ENCODE data around the gene TMEM131L. TPM values are rescaled to one million over a fixed set of nuclear protein-coding genes. Genes with fewer than 3 reads are reported as not detected.

Gene TMEM131L
- total and polyA plus RNA-seq, 7 donors, result 0.60 to 27.2 (median 12.1) TPM

DNA sequence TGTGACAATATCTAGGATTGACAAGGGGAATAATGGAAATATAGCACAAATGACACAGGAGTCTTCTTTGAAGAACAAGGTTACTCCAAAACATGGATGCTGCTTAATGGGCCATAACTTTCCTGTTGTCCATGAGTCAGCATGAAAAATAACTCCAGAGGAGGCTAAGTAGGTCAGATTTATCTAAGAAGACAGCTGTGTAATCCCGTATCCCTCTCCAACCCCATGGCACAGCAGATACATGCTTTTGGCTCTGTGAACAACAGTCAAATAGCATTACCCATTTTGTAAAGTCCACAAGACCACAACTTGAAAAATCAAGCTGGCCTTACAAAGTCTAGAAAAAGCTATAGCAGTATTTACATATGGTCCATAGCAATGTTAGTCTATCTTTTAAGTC lies 2.1 kb upstream of the TMEM131L start:
- Histone ChIP-seq H3K4me1 (peaks cover 0 to 42% (median 29%) of the 10 kb centered on the region in 4 donors), H3K36me3 (no peaks in the 10 kb centered on the region), H3K27me3 (no peaks in the 10 kb centered on the region), H3K4me3 (no peak overlapping the region), H3K9me3 (no peaks in the 10 kb centered on the region), H3K27ac (peak overlapping the region; percentile 83 to 89 (median 86))
- 84 to 89% methylated on average over 1 of the region's 1 CpG for WGBS, 2 donors
- DNase-seq, result no peak
- intact Hi-C loops (cut with DNase I), result loop anchor here (10.0 kb wide), 1 partner anchor 339 kb away; no protein-coding TSS in a partner anchor
- TF ChIP-seq EP300 (IDR thresholded peaks at IDR 0.05), result no peak
- TF ChIP-seq, protein P1, sequence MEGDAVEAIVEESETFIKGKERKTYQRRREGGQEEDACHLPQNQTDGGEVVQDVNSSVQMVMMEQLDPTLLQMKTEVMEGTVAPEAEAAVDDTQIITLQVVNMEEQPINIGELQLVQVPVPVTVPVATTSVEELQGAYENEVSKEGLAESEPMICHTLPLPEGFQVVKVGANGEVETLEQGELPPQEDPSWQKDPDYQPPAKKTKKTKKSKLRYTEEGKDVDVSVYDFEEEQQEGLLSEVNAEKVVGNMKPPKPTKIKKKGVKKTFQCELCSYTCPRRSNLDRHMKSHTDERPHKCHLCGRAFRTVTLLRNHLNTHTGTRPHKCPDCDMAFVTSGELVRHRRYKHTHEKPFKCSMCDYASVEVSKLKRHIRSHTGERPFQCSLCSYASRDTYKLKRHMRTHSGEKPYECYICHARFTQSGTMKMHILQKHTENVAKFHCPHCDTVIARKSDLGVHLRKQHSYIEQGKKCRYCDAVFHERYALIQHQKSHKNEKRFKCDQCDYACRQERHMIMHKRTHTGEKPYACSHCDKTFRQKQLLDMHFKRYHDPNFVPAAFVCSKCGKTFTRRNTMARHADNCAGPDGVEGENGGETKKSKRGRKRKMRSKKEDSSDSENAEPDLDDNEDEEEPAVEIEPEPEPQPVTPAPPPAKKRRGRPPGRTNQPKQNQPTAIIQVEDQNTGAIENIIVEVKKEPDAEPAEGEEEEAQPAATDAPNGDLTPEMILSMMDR (IDR thresholded peaks at IDR 0.05), result no peak
- TF ChIP-seq POLR2AphosphoS5 (IDR thresholded peaks at IDR 0.05), result no peak
- no peak for TF ChIP-seq POLR2A (IDR thresholded peaks at IDR 0.05)

DNA sequence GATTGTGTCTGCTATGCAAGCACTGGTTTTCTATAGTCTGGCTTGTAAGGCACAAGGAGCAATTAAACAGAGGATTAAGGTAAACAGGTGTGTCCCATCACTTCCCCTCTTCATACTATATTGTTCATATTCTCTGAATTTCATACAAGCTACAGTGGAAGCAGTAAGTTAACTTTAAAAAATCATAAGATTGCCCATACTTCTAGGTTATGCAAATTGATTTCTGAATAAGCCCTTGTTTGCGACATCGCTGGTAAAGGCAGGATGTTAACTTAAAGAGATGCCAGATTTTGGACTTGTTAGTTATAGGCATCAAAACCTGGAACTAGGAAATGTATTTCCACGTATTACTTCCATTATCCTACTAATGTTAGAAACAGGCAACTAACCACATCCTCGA lies 1.0 kb upstream of the TMEM131L start:
- peak overlapping the region; percentile 83 to 89 (median 86) for H3K27ac ChIP-seq

GRCh38 chr4:153465615-153466080 lies 512 bp upstream of the TMEM131L start:
- Histone ChIP-seq H3K27ac (peak overlapping the region; percentile 83 to 89 (median 86)), H3K4me3 (peak overlapping the region; percentile 80 to 98 (median 86)), H3K27me3 (no peaks in the 10 kb centered on the region), H3K4me1 (peaks cover 0 to 56% (median 41%) of the 10 kb centered on the region in 4 donors), H3K9me3 (no peaks in the 10 kb centered on the region), H3K36me3 (no peaks in the 10 kb centered on the region)
- intact Hi-C loops (cut with DNase I), result loop anchor here (1.0 to 10.0 kb wide), 5 partner anchors 33 to 341 kb away; partner anchors contain the start of gene MND1
- TF ChIP-seq EP300 (IDR thresholded peaks at IDR 0.05), result no peak
- TF ChIP-seq POLR2AphosphoS5 (IDR thresholded peaks at IDR 0.05), result peak in 2 of 4 donors; percentile 15 to 19
- TF ChIP-seq, protein P1 (IDR thresholded peaks at IDR 0.05), result peak in 2 of 4 experiments; percentile 35 to 37
- peak; percentile 75 for DNase-seq
- WGBS, 2 donors, result 1% methylated on average over 31 of the region's 31 CpGs

More for the DNA sequence above, 1.0 kb upstream of the TMEM131L start:
- no peaks in the 10 kb centered on the region for H3K36me3 ChIP-seq
- intact Hi-C loops (cut with DNase I), result loop anchor here (1.0 to 10.0 kb wide), 4 partner anchors 33 to 340 kb away; partner anchors contain the start of gene MND1
- 15 to 27% methylated on average over 4 of the region's 4 CpGs for WGBS, 2 donors
- H3K4me1 ChIP-seq, result peaks cover 0 to 51% (median 39%) of the 10 kb centered on the region in 4 donors
- H3K27me3 ChIP-seq, result no peaks in the 10 kb centered on the region
- H3K4me3 ChIP-seq, result peak overlapping the region in 3 of 4 donors; percentile 80 to 98 (median 88)
- no peak for DNase-seq
- TF ChIP-seq POLR2A (IDR thresholded peaks at IDR 0.05), result no peak
- TF ChIP-seq EP300 (IDR thresholded peaks at IDR 0.05), result no peak
- no peak for TF ChIP-seq POLR2AphosphoS5 (IDR thresholded peaks at IDR 0.05)
- TF ChIP-seq, protein P1 (IDR thresholded peaks at IDR 0.05), result no peak
- no peaks in the 10 kb centered on the region for H3K9me3 ChIP-seq

GRCh38 chr4:153466949-153467896 lies 1.1 kb downstream of the TMEM131L start:
- Histone ChIP-seq H3K36me3 (no peaks in the 10 kb centered on the region), H3K27me3 (no peaks in the 10 kb centered on the region), H3K4me1 (peaks cover 0 to 66% (median 44%) of the 10 kb centered on the region in 4 donors), H3K27ac (peak overlapping the region; percentile 83 to 89 (median 86)), H3K9me3 (no peaks in the 10 kb centered on the region), H3K4me3 (peak overlapping the region; percentile 80 to 98 (median 86))
- WGBS, 2 donors, result 1% methylated on average over 43 of the region's 43 CpGs
- peak; percentile 73 for DNase-seq
- TF ChIP-seq POLR2AphosphoS5 (IDR thresholded peaks at IDR 0.05) (peak in 1 of 4 donors; percentile 34), POLR2A (IDR thresholded peaks at IDR 0.05) (no peak)
- TF ChIP-seq, protein P1 (IDR thresholded peaks at IDR 0.05), result no peak
- intact Hi-C loops (cut with DNase I), result loop anchor here (1.0 to 10.0 kb wide), 4 partner anchors 35 to 342 kb away; no protein-coding TSS in a partner anchor
